Neuronal stem cell (in vitro differentiated cells): Measurements from ENCODE around the gene SDF2L1.

ENCODE experiments used
- DNase-seq: peaks from one replicate; pipeline ENCODE4 v3.0.0-alpha.2; 2013; ENCODE audit warnings: low spot score
- H2AFZ ChIP-seq: one replicate; pipeline ENCODE4 v1.6.1; 2013; ENCODE audit warnings: mild to moderate bottlenecking, low read length, inconsistent platforms
- H2AK5ac ChIP-seq: 2 replicates; pipeline ENCODE4 v1.6.1; 2013; ENCODE audit warnings: low read depth, mild to moderate bottlenecking, inconsistent platforms, low read length, moderate library complexity, mixed read lengths
- H2BK120ac ChIP-seq: 2 replicates; pipeline ENCODE4 v1.6.1; 2013; ENCODE audit warnings: low read depth, mild to moderate bottlenecking, inconsistent platforms, low read length, moderate library complexity, mixed read lengths
- H2BK12ac ChIP-seq: one replicate; pipeline ENCODE4 v1.6.1; 2013; ENCODE audit warnings: low read length, inconsistent platforms
- H2BK15ac ChIP-seq: 2 replicates; pipeline ENCODE4 v1.6.1; 2013; ENCODE audit warnings: mild to moderate bottlenecking, low read length, inconsistent platforms, mixed read lengths
- H2BK5ac ChIP-seq: one replicate; pipeline ENCODE4 v1.6.1; 2013; ENCODE audit warnings: inconsistent platforms, mild to moderate bottlenecking, low read length, moderate library complexity
- H3K14ac ChIP-seq: one replicate; pipeline ENCODE4 v1.6.1; 2013; ENCODE audit warnings: low read length, inconsistent platforms
- H3K18ac ChIP-seq: 2 replicates; pipeline ENCODE4 v1.6.1; 2013; ENCODE audit warnings: low read length, inconsistent platforms
- H3K23ac ChIP-seq: 2 replicates; pipeline ENCODE4 v1.6.1; 2013; ENCODE audit warnings: low read depth, mild to moderate bottlenecking, mixed read lengths, low read length, inconsistent platforms; ENCODE audit not compliant: poor library complexity
- H3K27ac ChIP-seq: replicated peaks from 3 replicates; pipeline ENCODE4 v1.5.1; 2013; ENCODE audit warnings: low read length, inconsistent platforms
- H3K27me3 ChIP-seq, 3 experiments: 2 replicates each; pipeline ENCODE4 v1.6.1; 2013; ENCODE audit warnings: low read length in 3 of 3, mild to moderate bottlenecking in 2 of 3, inconsistent platforms in 1 of 3, low read depth in 1 of 3, mixed read lengths in 1 of 3, moderate library complexity in 1 of 3; ENCODE audit not compliant: control insufficient read depth in 3 of 3, insufficient read depth in 3 of 3
- H3K36me3 ChIP-seq, 2 donors: replicated peaks in 1 of 2; 2 replicates each; pipeline ENCODE4 v1.6.1; 2013; ENCODE audit warnings: low read length in 2 of 2; ENCODE audit not compliant: control insufficient read depth in 2 of 2, insufficient read depth in 2 of 2
- H3K4ac ChIP-seq: 2 replicates; pipeline ENCODE4 v1.6.1; 2013; ENCODE audit warnings: inconsistent platforms, mild to moderate bottlenecking, low read length, moderate library complexity
- H3K4me1 ChIP-seq, 2 donors: 1 replicate in 1 of 2; 2 replicates in 1 of 2; pipeline ENCODE4 v1.6.1; 2013; ENCODE audit warnings: low read length in 2 of 2, low read depth in 1 of 2; ENCODE audit not compliant: control insufficient read depth in 2 of 2, insufficient read depth in 1 of 2
- H3K4me2 ChIP-seq: one replicate; pipeline ENCODE4 v1.6.1; 2013; ENCODE audit warnings: mild to moderate bottlenecking, low read length, inconsistent platforms; ENCODE audit not compliant: insufficient read depth, poor library complexity, severe bottlenecking
- H3K4me3 ChIP-seq, 2 donors: 2 replicates each; pipeline ENCODE4 v1.5.1; 2013; ENCODE audit warnings: low read length in 2 of 2, mild to moderate bottlenecking in 2 of 2, inconsistent platforms in 1 of 2, moderate library complexity in 1 of 2
- H3K79me1 ChIP-seq: one replicate; pipeline ENCODE4 v1.6.1; 2013; ENCODE audit warnings: low read depth, mild to moderate bottlenecking, inconsistent platforms, low read length, moderate library complexity
- H3K9ac ChIP-seq: one replicate; pipeline ENCODE4 v1.6.1; 2013; ENCODE audit warnings: mild to moderate bottlenecking, low read depth, low read length, inconsistent platforms; ENCODE audit not compliant: poor library complexity
- H3K9me3 ChIP-seq, 2 donors: replicated peaks in 1 of 2; 2 replicates each; pipeline versions ENCODE3 to v1.6.1; 2013; ENCODE audit warnings: low read length in 2 of 2, mild to moderate bottlenecking in 2 of 2, inconsistent platforms in 1 of 2, low read depth in 1 of 2, mixed read lengths in 1 of 2, moderate library complexity in 1 of 2; ENCODE audit not compliant: control insufficient read depth in 2 of 2, insufficient read depth in 1 of 2
- H4K8ac ChIP-seq: one replicate; pipeline ENCODE4 v1.6.1; 2013; ENCODE audit warnings: low read depth, mild to moderate bottlenecking, inconsistent platforms, low read length, moderate library complexity
- H4K91ac ChIP-seq: one replicate; pipeline ENCODE4 v1.6.1; 2013; ENCODE audit warnings: low read length, low read depth, mild to moderate bottlenecking, inconsistent platforms; ENCODE audit not compliant: poor library complexity
- WGBS, 2 donors: extraction: QIAGEN DNeasy Blood & Tissue Kit; methylation state at CpG; one replicate each; pipeline ENCODE4 v1.1.7; 2013; ENCODE audit warnings: missing lambda C conversion rate in 2 of 2, mixed read lengths in 1 of 2; ENCODE audit not compliant: insufficient read length in 2 of 2, insufficient replicate concordance in 1 of 2; ENCODE audit errors: extremely low coverage in 2 of 2; 5-methylcytosine and 5-hydroxymethylcytosine counted together

Gene SDF2L1

GRCh38 chr22:21659864-21660525, 17.9 kb downstream of the SDF2L1 start:
- Histone ChIP-seq H3K79me1 (no peaks in the 10 kb centered on the region), H4K8ac (no peak overlapping the region), H3K4ac (no peak overlapping the region), H4K91ac (no peak overlapping the region), H3K18ac (no peak overlapping the region), H2AK5ac (no peak overlapping the region), H3K27me3 (no peaks in the 10 kb centered on the region), H3K23ac (no peak overlapping the region), H2AFZ (no peak overlapping the region), H3K9ac (no peak overlapping the region), H2BK15ac (no peak overlapping the region), H3K4me2 (no peak overlapping the region), H3K4me3 (no peak overlapping the region), H3K4me1 (peaks cover 11 to 13% of the 10 kb centered on the region in 2 donors), H3K27ac (no peak overlapping the region), H3K9me3 (no peaks in the 10 kb centered on the region), H3K14ac (no peak overlapping the region), H2BK120ac (no peak overlapping the region), H2BK12ac (no peak overlapping the region), H2BK5ac (no peak overlapping the region), H3K36me3 (peaks cover 6 to 17% of the 10 kb centered on the region in 2 donors)
- DNase-seq: no peak
- no CpG with 5 or more reads among the region's 7 CpGs for WGBS, 2 donors

- Histone ChIP-seq H3K23ac (peak overlapping the region; percentile 83), H3K4me2 (no peak overlapping the region), H2BK12ac (no peak overlapping the region), H3K9ac (no peak overlapping the region), H4K91ac (no peak overlapping the region), H2AK5ac (peak overlapping the region; percentile 9), H3K14ac (no peak overlapping the region), H4K8ac (no peak overlapping the region), H3K27me3 (no peaks in the 10 kb centered on the region), H3K9me3 (no peaks in the 10 kb centered on the region), H3K36me3 (peaks cover 4 to 11% of the 10 kb centered on the region in 2 donors), H2BK5ac (no peak overlapping the region), H3K18ac (no peak overlapping the region), H3K4ac (no peak overlapping the region), H3K4me1 (peaks cover 14 to 15% of the 10 kb centered on the region in 2 donors), H3K79me1 (no peaks in the 10 kb centered on the region), H2BK120ac (no peak overlapping the region), H3K4me3 (no peak overlapping the region), H2AFZ (no peak overlapping the region), H3K27ac (no peak overlapping the region), H2BK15ac (no peak overlapping the region)
- no peak for DNase-seq
- WGBS, 2 donors: no CpG with 5 or more reads among the region's 7 CpGs
Observed at GRCh38 chr22:21660904-21661303, 18.8 kb downstream of the SDF2L1 start.

GRCh38 chr22:21661991-21662390, 19.9 kb downstream of the SDF2L1 start:
- H2BK120ac ChIP-seq: no peak overlapping the region
- H2BK12ac ChIP-seq: no peak overlapping the region
- no peak overlapping the region for H3K4me3 ChIP-seq
- no peak overlapping the region for H4K91ac ChIP-seq
- no peak overlapping the region for H4K8ac ChIP-seq
- H3K9ac ChIP-seq: no peak overlapping the region
- H2BK15ac ChIP-seq: no peak overlapping the region
- H3K36me3 ChIP-seq: peaks cover 0 to under 1% of the 10 kb centered on the region in 2 donors
- no peak overlapping the region for H2BK5ac ChIP-seq
- H3K4me2 ChIP-seq: no peak overlapping the region
- H2AFZ ChIP-seq: no peak overlapping the region
- H3K23ac ChIP-seq: no peak overlapping the region
- H3K27me3 ChIP-seq: no peaks in the 10 kb centered on the region
- no peak overlapping the region for H3K18ac ChIP-seq
- no CpG with 5 or more reads among the region's 5 CpGs for WGBS, 2 donors
- H3K79me1 ChIP-seq: no peaks in the 10 kb centered on the region
- no peak overlapping the region for H2AK5ac ChIP-seq
- H3K14ac ChIP-seq: no peak overlapping the region
- H3K4ac ChIP-seq: no peak overlapping the region
- no peaks in the 10 kb centered on the region for H3K9me3 ChIP-seq
- H3K27ac ChIP-seq: no peak overlapping the region
- DNase-seq: no peak
- peaks cover 8 to 9% of the 10 kb centered on the region in 2 donors for H3K4me1 ChIP-seq

GRCh38 chr22:21663738-21664137, 21.6 kb downstream of the SDF2L1 start:
- Histone ChIP-seq H4K8ac (no peak overlapping the region), H2BK5ac (no peak overlapping the region), H3K79me1 (no peaks in the 10 kb centered on the region), H2BK12ac (no peak overlapping the region), H3K9ac (no peak overlapping the region), H2BK120ac (no peak overlapping the region), H3K4me3 (no peak overlapping the region), H3K27ac (no peak overlapping the region), H3K23ac (no peak overlapping the region), H4K91ac (no peak overlapping the region), H3K14ac (no peak overlapping the region), H2AK5ac (no peak overlapping the region), H3K27me3 (no peaks in the 10 kb centered on the region), H2AFZ (no peak overlapping the region), H3K4me1 (peaks cover 2 to 4% of the 10 kb centered on the region in 2 donors), H3K9me3 (no peaks in the 10 kb centered on the region), H3K4ac (no peak overlapping the region), H3K18ac (no peak overlapping the region), H2BK15ac (no peak overlapping the region), H3K36me3 (no peaks in the 10 kb centered on the region), H3K4me2 (no peak overlapping the region)
- DNase-seq: no peak
- no CpG with 5 or more reads among the region's 2 CpGs for WGBS, 2 donors
